ENCODE measurements around the gene RBM26. TPM values are rescaled to one million over a fixed set of nuclear protein-coding genes. Genes with fewer than 3 reads are reported as not detected.

Gene RBM26
- total and polyA plus RNA-seq, 2 of the 4 experiments (the other 2 are of a cell fraction) = 17.6 to 18.1 TPM

DNA sequence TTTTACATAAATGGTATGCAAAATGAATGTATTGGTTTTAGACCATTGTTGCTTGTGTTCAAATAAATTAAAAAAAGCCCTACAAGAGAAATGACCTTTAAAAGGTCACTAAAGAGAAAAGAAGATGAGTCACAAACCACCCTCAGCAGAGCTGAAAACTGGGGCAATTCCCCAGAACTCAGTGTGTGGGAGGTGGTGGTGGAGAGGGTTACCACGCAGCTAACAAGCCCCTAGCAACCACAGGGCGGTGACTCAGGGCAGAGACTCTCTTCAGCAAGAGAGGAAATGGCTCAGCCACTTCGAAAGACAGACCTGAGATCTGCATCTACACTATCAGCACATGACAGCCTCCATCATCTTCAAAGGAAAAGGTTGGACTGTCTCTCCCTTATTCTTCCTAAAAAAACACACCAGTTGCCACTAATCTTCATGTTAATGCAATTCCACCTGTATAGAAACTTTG lies 45.5 kb upstream of the RBM26 start:
- 0 out of 2 replicates have a peak overlapping the region, but pooled peaks have one; percentile 21 for H3K56ac ChIP-seq (ENCODE audit: extremely low read depth, insufficient read depth, low read length)
- no peak overlapping the region; the same call in 1 of the 2 replicates for H3K4me2 ChIP-seq (ENCODE audit: low read depth, low read length)
- intact Hi-C loops (cut with micrococcal nuclease) (no loop called here), in situ Hi-C loops (cut with MboI; ENCODE audit: low sequenced_read_pairs) (no loop called here), dilution Hi-C loops (cut with HindIII; ENCODE audit: low sequenced_read_pairs, unreplicated experiment) (no loop called here)
- ATAC-seq (ENCODE audit: low read depth) = peak; percentile 95
- H3K79me1 ChIP-seq (ENCODE audit: low read depth in 1 of 2, low read length in 2 of 2) = no peaks in the 10 kb centered on the region
- no peaks in the 10 kb centered on the region; the same call in 1 of the 2 replicates for H3K4me1 ChIP-seq (ENCODE audit: control insufficient read depth, insufficient read depth, low read length)
- H2AFZ ChIP-seq (replicated peaks; ENCODE audit: low read length, poor library complexity) = peak overlapping the region; percentile 9
- H2BK5ac ChIP-seq (ENCODE audit: low read depth, low read length, poor library complexity, severe bottlenecking) = no peak overlapping the region
- H3K23ac ChIP-seq (ENCODE audit: low read depth, low read length) = 0 out of 2 replicates have a peak overlapping the region, but pooled peaks have one; percentile 5
- no peak overlapping the region for H3K14ac ChIP-seq (replicated peaks; ENCODE audit: low read depth, low read length)
- WGBS, 2 experiments (ENCODE audit: extremely low coverage in 2 of 2, insufficient read length in 1 of 2) = 0% methylated on average over 2 of the region's 3 CpGs; no CpG with 5 or more reads in 1 of the 2 experiments
- H4K91ac ChIP-seq (ENCODE audit: insufficient read depth, low read depth, low read length) = no peak overlapping the region; the same call in 1 of the 2 replicates
- BruUV-seq (replicated peaks) = no TSS peak
- no peak overlapping the region for H2AK9ac ChIP-seq (replicated peaks; ENCODE audit: low read depth, low read length, poor library complexity)
- ChIA-PET CTCF (interaction anchor here (0.5 kb wide), 1 partner anchor 12 kb away, joined by 4 read pairs; no protein-coding TSS in a partner anchor), POLR2A (ENCODE audit: unreplicated experiment) (no interaction called here)
- no peak overlapping the region for H3K4me3 ChIP-seq (ENCODE audit: insufficient read depth, low read depth, low read length)
- no peak overlapping the region for H4K5ac ChIP-seq (ENCODE audit: low read depth, low read length)
- no peak overlapping the region for H3K9ac ChIP-seq (ENCODE audit: low read depth, low read length)
- peak overlapping the region in 1 of 2 experiments; percentile 40; a peak in 1 of 4 replicates for H4K8ac ChIP-seq (ENCODE audit: low read depth in 2 of 2, low read length in 2 of 2)
- no peaks in the 10 kb centered on the region for H3K36me3 ChIP-seq (ENCODE audit: control insufficient read depth, insufficient read depth, low read length)
- H3K18ac ChIP-seq (ENCODE audit: low read depth, low read length) = no peak overlapping the region
- no peaks in the 10 kb centered on the region for H3K27me3 ChIP-seq (ENCODE audit: control insufficient read depth, insufficient read depth, low read length)
- no peaks in the 10 kb centered on the region for H4K20me1 ChIP-seq (ENCODE audit: insufficient read depth, low read length)
- H2BK15ac ChIP-seq (ENCODE audit: low read depth, low read length) = no peak overlapping the region
- H2BK120ac ChIP-seq (ENCODE audit: low read depth, low read length) = peak overlapping the region; percentile 49; the same call in 1 of the 2 replicates
- peak; percentile 92 for DNase-seq
- peak overlapping the region; percentile 2; the same call in 1 of the 2 replicates for H2AK5ac ChIP-seq (ENCODE audit: low read depth, low read length)
- H2BK20ac ChIP-seq (ENCODE audit: low read depth, low read length) = 0 out of 2 replicates have a peak overlapping the region, but pooled peaks have one; percentile 5
- H3K4ac ChIP-seq (ENCODE audit: low read depth, low read length) = no peak overlapping the region
- no peaks in the 10 kb centered on the region for H3K9me1 ChIP-seq (ENCODE audit: insufficient read depth, low read length)
- H3K9me3 ChIP-seq (ENCODE audit: control insufficient read depth, insufficient read depth, low read length) = no peaks in the 10 kb centered on the region
- H3K27ac ChIP-seq (ENCODE audit: insufficient read depth, low read length) = no peak overlapping the region
- peak; percentile 51; the same call in 1 of the 2 replicates for TF ChIP-seq CEBPB (IDR thresholded peaks at IDR 0.05; ENCODE audit: low read depth, low read length)
- TF ChIP-seq, protein P1, sequence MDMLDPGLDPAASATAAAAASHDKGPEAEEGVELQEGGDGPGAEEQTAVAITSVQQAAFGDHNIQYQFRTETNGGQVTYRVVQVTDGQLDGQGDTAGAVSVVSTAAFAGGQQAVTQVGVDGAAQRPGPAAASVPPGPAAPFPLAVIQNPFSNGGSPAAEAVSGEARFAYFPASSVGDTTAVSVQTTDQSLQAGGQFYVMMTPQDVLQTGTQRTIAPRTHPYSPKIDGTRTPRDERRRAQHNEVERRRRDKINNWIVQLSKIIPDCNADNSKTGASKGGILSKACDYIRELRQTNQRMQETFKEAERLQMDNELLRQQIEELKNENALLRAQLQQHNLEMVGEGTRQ (IDR thresholded peaks at IDR 0.05; ENCODE audit: low read depth, low read length) = peak; percentile 33; the same call in 1 of the 2 replicates
- TF ChIP-seq MAZ (IDR thresholded peaks at IDR 0.05; ENCODE audit: borderline replicate concordance, low read depth, low read length) = no peak
- TF ChIP-seq, protein P2, sequence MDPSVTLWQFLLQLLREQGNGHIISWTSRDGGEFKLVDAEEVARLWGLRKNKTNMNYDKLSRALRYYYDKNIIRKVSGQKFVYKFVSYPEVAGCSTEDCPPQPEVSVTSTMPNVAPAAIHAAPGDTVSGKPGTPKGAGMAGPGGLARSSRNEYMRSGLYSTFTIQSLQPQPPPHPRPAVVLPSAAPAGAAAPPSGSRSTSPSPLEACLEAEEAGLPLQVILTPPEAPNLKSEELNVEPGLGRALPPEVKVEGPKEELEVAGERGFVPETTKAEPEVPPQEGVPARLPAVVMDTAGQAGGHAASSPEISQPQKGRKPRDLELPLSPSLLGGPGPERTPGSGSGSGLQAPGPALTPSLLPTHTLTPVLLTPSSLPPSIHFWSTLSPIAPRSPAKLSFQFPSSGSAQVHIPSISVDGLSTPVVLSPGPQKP (IDR thresholded peaks at IDR 0.05; ENCODE audit: borderline replicate concordance, low read depth, low read length) = no peak
- no peak for TF ChIP-seq CTCF (conservative IDR thresholded peaks at IDR 0.05; ENCODE audit: low read depth, low read length)
- TF ChIP-seq FOS (IDR thresholded peaks at IDR 0.05; ENCODE audit: low read depth, low read length) = peak; percentile 79
- TF ChIP-seq RCOR1 (IDR thresholded peaks at IDR 0.05; ENCODE audit: insufficient replicate concordance, low read length) = no peak
- TF ChIP-seq MXI1 (IDR thresholded peaks at IDR 0.05; ENCODE audit: borderline replicate concordance, low read depth, low read length) = no peak
- TF ChIP-seq CHD1 (IDR thresholded peaks at IDR 0.05; ENCODE audit: low read depth, low read length) = no peak
- no peak for TF ChIP-seq SMC3 (IDR thresholded peaks at IDR 0.05; ENCODE audit: low read depth, low read length)
- no peak for TF ChIP-seq MAFK (IDR thresholded peaks at IDR 0.05; ENCODE audit: low read depth, low read length)
- TF ChIP-seq POLR2A (IDR thresholded peaks at IDR 0.05; ENCODE audit: low read depth, low read length) = no peak
- TF ChIP-seq NFE2L2 (IDR thresholded peaks at IDR 0.05; ENCODE audit: low read depth, low read length) = peak; percentile 2; the same call in 1 of the 2 replicates
- no peak for TF ChIP-seq BHLHE40 (IDR thresholded peaks at IDR 0.05; ENCODE audit: low read depth, low read length)
- no peak for TF ChIP-seq RAD21 (IDR thresholded peaks at IDR 0.05; ENCODE audit: low read length)

Data from IMR-90 (cell line).